Measurements from ENCODE around the gene UBE2V1.

DNA sequence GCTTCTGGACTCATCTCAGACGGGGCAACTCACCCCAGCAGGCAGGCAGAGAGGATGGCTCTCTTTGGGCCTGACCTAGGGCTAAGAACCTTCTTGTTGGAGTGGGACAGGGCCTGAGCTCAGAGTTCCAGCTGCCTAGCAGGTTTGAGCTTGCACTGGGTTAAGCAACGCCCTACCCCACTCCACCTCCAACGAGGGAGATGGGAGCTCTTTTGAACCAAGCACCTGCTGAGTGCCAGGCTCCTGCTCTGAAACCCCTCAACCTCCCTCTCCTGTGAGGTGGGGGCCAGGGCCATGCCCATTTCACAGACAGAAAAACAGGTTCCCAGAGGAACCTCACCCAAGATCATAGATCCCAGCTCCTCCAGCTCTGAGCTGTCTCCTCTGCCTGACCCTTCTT lies 75.8 kb downstream of the UBE2V1 start:
- TF ChIP-seq, protein P1, sequence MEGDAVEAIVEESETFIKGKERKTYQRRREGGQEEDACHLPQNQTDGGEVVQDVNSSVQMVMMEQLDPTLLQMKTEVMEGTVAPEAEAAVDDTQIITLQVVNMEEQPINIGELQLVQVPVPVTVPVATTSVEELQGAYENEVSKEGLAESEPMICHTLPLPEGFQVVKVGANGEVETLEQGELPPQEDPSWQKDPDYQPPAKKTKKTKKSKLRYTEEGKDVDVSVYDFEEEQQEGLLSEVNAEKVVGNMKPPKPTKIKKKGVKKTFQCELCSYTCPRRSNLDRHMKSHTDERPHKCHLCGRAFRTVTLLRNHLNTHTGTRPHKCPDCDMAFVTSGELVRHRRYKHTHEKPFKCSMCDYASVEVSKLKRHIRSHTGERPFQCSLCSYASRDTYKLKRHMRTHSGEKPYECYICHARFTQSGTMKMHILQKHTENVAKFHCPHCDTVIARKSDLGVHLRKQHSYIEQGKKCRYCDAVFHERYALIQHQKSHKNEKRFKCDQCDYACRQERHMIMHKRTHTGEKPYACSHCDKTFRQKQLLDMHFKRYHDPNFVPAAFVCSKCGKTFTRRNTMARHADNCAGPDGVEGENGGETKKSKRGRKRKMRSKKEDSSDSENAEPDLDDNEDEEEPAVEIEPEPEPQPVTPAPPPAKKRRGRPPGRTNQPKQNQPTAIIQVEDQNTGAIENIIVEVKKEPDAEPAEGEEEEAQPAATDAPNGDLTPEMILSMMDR (IDR thresholded peaks at IDR 0.05), result no peak
- TF ChIP-seq POLR2AphosphoS5 (IDR thresholded peaks at IDR 0.05), result no peak
- no peak for TF ChIP-seq POLR2A (IDR thresholded peaks at IDR 0.05)

Data from prostate gland (tissue), 2 donors.